Parietal lobe (tissue), 2 donors: ENCODE results near the gene MAST3. TPM values are rescaled to one million over a fixed set of nuclear protein-coding genes. Genes with fewer than 3 reads are reported as not detected.

Source experiments
- small RNA-seq: library from RNA; depleted of rRNA; stranded (forward); fragments of <200 nt; gene quantifications from one replicate; pipeline ENCODE3, GENCODE V24; 2014; ENCODE audit warnings: low replicate concordance
- total RNA-seq: library from RNA; depleted of rRNA; stranded (reverse); fragments of >200 nt; gene quantifications from one replicate; pipeline ENCODE4 v1.2.3, GENCODE V29; 2014

MAST3 gene
- total RNA-seq, result 6.9 TPM

GRCh38 chr19:18097217-18097992 lies at the start of gene MAST3:
MAST3 (plus strand) TSS chr19:18097778; CDS start chr19:18097793, 15 bp downstream.

GRCh38 chr19:18086590-18087138 lies 10.9 kb upstream of the MAST3 start, which contains the start of gene IL12RB1:
IL12RB1 (minus strand) TSS chr19:18086934; CDS start chr19:18086823, 111 bp downstream.

GRCh38 chr19:18152817-18153555 lies 55.4 kb downstream of the MAST3 start, which contains the start of gene PIK3R2:
PIK3R2 (plus strand) TSS chr19:18153163; CDS start chr19:18155880, 2,717 bp downstream.

GRCh38 chr19:18173572-18174288 lies 76.2 kb downstream of the MAST3 start, which contains the start of gene IFI30:
IFI30 (plus strand) TSS chr19:18173813; CDS start chr19:18173842, 29 bp downstream.

GRCh38 chr19:18192673-18193387 lies 95.3 kb downstream of the MAST3 start, which contains the start of gene MPV17L2:
MPV17L2 (plus strand) TSS chr19:18193218; CDS start chr19:18193282, 64 bp downstream.

Small RNAs within 50 kb of the gene (small RNA-seq; reads per million reads assigned to genes)
- gene IFI30, result not detected

Other genes starting within 250 kb of the MAST3 start
- gene JAK3, start 249.8 kb upstream of the MAST3 start, total RNA-seq, result 0.94 TPM
- gene RPL18A, start 237.9 kb upstream of the MAST3 start, total RNA-seq, result 624 TPM
- not detected for gene SLC5A5, start 225.8 kb upstream of the MAST3 start, total RNA-seq
- 22.8 TPM for gene CCDC124, start 164.8 kb upstream of the MAST3 start, total RNA-seq
- gene KCNN1, start 130.7 kb upstream of the MAST3 start, total RNA-seq, result 37.6 TPM
- gene ARRDC2, start 89.6 kb upstream of the MAST3 start, total RNA-seq, result 1.9 TPM
- gene IL12RB1, start 10.8 kb upstream of the MAST3 start, total RNA-seq, result not detected
- gene PIK3R2, start 55.4 kb downstream of the MAST3 start, total RNA-seq, result 60.7 TPM
- gene IFI30, start 76.0 kb downstream of the MAST3 start, total RNA-seq, result not detected
- 3.1 TPM for gene MPV17L2, start 95.4 kb downstream of the MAST3 start, total RNA-seq
- gene RAB3A, start 106.3 kb downstream of the MAST3 start, total RNA-seq, result 75.4 TPM
- gene PDE4C, start 128.7 kb downstream of the MAST3 start, total RNA-seq, result 3.1 TPM
- gene IQCN, start 176.7 kb downstream of the MAST3 start, total RNA-seq, result 2.5 TPM
- 90.8 TPM for gene JUND, start 183.8 kb downstream of the MAST3 start, total RNA-seq
- gene LSM4, start 225.3 kb downstream of the MAST3 start, total RNA-seq, result 53.5 TPM
- gene PGPEP1, start 242.8 kb downstream of the MAST3 start, total RNA-seq, result 24.7 TPM